Stimulated activated naive B cell treated with anti-CD40 and anti-IgM and Interleukin-4, amounts not matched to agents 10 μg/mL and 1 μg/mL and 100 μg/mL, for 72 hours (primary cell): ENCODE results near the gene SLX4.

Experiments used
- ATAC-seq, 2 donors: fragments of 150-1000 bp; cut with Tn5 transposase; replicated peaks; 2 replicates each; pipeline ENCODE4 v1.10.0; 2021; ENCODE audit warnings: moderate library complexity in 1 of 2
- DNase-seq: peaks from one replicate; pipeline ENCODE4 v3.0.0; 2021
- H3K27ac Mint-ChIP-seq: one replicate; pipeline ENCODE4 v1.8.0; 2022; ENCODE audit warnings: mild to moderate bottlenecking, mixed read lengths
- H3K27me3 Mint-ChIP-seq, 2 donors: one replicate each; pipeline ENCODE4 v1.8.0; 2022; ENCODE audit warnings: mixed read lengths in 2 of 2
- H3K36me3 Mint-ChIP-seq, 2 donors: one replicate each; pipeline ENCODE4 v1.8.0; 2022; ENCODE audit warnings: mixed read lengths in 2 of 2, mild to moderate bottlenecking in 1 of 2
- H3K4me1 Mint-ChIP-seq, 2 donors: one replicate each; pipeline ENCODE4 v1.8.0; 2022; ENCODE audit warnings: mixed read lengths in 2 of 2, mild to moderate bottlenecking in 1 of 2
- H3K4me3 Mint-ChIP-seq, 2 donors: one replicate each; pipeline ENCODE4 v1.8.0; 2022; ENCODE audit warnings: mild to moderate bottlenecking in 2 of 2, mixed read lengths in 2 of 2, moderate library complexity in 1 of 2
- H3K9me3 Mint-ChIP-seq, 2 donors: one replicate each; pipeline ENCODE4 v1.8.0; 2022; ENCODE audit warnings: mixed read lengths in 2 of 2, mild to moderate bottlenecking in 1 of 2

The SLX4 gene

GRCh38 chr16:3575491-3575890 is 35.9 kb downstream of the SLX4 start:
- no peak for ATAC-seq
- DNase-seq: no peak
- Mint-ChIP-seq H3K4me1 (peaks cover 46 to 58% of the 10 kb centered on the region in 2 donors), H3K36me3 (peaks cover 6 to 14% of the 10 kb centered on the region in 2 donors), H3K27me3 (no peaks in the 10 kb centered on the region), H3K27ac (peak overlapping the region; percentile 92), H3K4me3 (peak overlapping the region; percentile 90 to 94), H3K9me3 (peaks cover 2 to 3% of the 10 kb centered on the region in 2 donors)

- Mint-ChIP-seq H3K27me3 (no peaks in the 10 kb centered on the region), H3K9me3 (peaks cover 5 to 7% of the 10 kb centered on the region in 2 donors), H3K36me3 (peaks cover 8 to 19% of the 10 kb centered on the region in 2 donors), H3K4me3 (no peak overlapping the region), H3K4me1 (peaks cover 33 to 45% of the 10 kb centered on the region in 2 donors), H3K27ac (no peak overlapping the region)
- DNase-seq: no peak
- ATAC-seq: no peak
These were observed 37.2 kb downstream of the SLX4 start for GRCh38 chr16:3574195-3574594.

GRCh38 chr16:3573146-3573815 is 38.1 kb downstream of the SLX4 start:
- Mint-ChIP-seq H3K36me3 (peaks cover 8 to 19% of the 10 kb centered on the region in 2 donors), H3K9me3 (peaks cover 5 to 7% of the 10 kb centered on the region in 2 donors), H3K4me3 (no peak overlapping the region), H3K27ac (no peak overlapping the region), H3K4me1 (peaks cover 26 to 36% of the 10 kb centered on the region in 2 donors), H3K27me3 (no peaks in the 10 kb centered on the region)
- DNase-seq (no peak), ATAC-seq (no peak)

DNA sequence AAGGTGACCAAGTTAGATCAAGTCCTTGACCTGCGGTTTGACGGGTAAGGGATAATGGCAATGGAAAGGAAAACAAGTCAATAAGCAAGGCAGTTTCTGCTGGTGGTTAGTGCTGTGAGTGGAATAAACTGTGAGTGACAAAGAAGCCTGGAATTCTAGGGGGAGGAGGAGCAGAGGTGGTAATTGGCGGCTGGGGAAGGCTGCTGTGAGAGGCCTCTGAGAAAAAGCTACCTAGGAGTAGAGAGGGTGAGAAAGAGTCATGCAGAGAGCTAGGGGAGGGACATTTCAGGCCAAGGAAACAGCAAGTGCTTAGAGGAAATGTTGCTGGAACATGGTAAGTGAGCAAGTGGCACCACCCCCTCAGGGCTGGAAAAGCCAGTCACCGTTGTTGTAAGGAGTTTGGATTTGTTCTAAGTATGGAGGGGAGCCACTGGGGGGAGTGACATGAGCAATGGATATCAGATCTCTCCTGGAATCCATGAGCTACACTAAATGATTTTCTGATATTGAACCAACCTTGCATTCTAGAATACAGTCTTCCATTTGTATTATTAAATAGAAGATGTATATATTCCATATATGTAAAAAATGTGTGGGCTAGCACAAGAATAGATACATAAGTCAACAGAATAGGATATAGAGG is 40.9 kb downstream of the SLX4 start:
- peaks cover 8 to 19% of the 10 kb centered on the region in 2 donors for H3K36me3 Mint-ChIP-seq
- no peak overlapping the region for H3K27ac Mint-ChIP-seq
- no peak for ATAC-seq
- no peaks in the 10 kb centered on the region for H3K27me3 Mint-ChIP-seq
- H3K4me1 Mint-ChIP-seq: peaks cover 7 to 11% of the 10 kb centered on the region in 2 donors
- DNase-seq: no peak
- no peak overlapping the region for H3K4me3 Mint-ChIP-seq
- H3K9me3 Mint-ChIP-seq: peaks cover 5 to 7% of the 10 kb centered on the region in 2 donors

GRCh38 chr16:3569851-3570250 is 41.6 kb downstream of the SLX4 start:
- Mint-ChIP-seq H3K27ac (no peak overlapping the region), H3K4me1 (peaks cover 3 to 6% of the 10 kb centered on the region in 2 donors), H3K27me3 (no peaks in the 10 kb centered on the region), H3K36me3 (peaks cover 13 to 23% of the 10 kb centered on the region in 2 donors), H3K9me3 (peaks cover 5 to 7% of the 10 kb centered on the region in 2 donors), H3K4me3 (no peak overlapping the region)
- ATAC-seq (no peak), DNase-seq (no peak)

- no peaks in the 10 kb centered on the region for H3K27me3 Mint-ChIP-seq
- ATAC-seq (no peak), DNase-seq (no peak)
- H3K9me3 Mint-ChIP-seq: peaks cover 5 to 7% of the 10 kb centered on the region in 2 donors
- no peak overlapping the region for H3K27ac Mint-ChIP-seq
- peaks cover 22 to 29% of the 10 kb centered on the region in 2 donors for H3K36me3 Mint-ChIP-seq
- no peak overlapping the region for H3K4me3 Mint-ChIP-seq
- no peaks in the 10 kb centered on the region for H3K4me1 Mint-ChIP-seq
These were observed 44.4 kb downstream of the SLX4 start for GRCh38 chr16:3566990-3567389.

- no peak for DNase-seq
- Mint-ChIP-seq H3K4me1 (no peaks in the 10 kb centered on the region), H3K27me3 (no peaks in the 10 kb centered on the region), H3K4me3 (no peak overlapping the region), H3K36me3 (peaks cover 14 to 18% of the 10 kb centered on the region in 2 donors), H3K9me3 (no peaks in the 10 kb centered on the region), H3K27ac (no peak overlapping the region)
- ATAC-seq: no peak
These were observed 46.6 kb downstream of the SLX4 start for GRCh38 chr16:3564889-3565141.

GRCh38 chr16:3564130-3564888 is 47.1 kb downstream of the SLX4 start:
- H3K4me3 Mint-ChIP-seq: no peak overlapping the region
- H3K4me1 Mint-ChIP-seq: no peaks in the 10 kb centered on the region
- H3K36me3 Mint-ChIP-seq: peaks cover 14 to 18% of the 10 kb centered on the region in 2 donors
- no peaks in the 10 kb centered on the region for H3K27me3 Mint-ChIP-seq
- H3K27ac Mint-ChIP-seq: no peak overlapping the region
- H3K9me3 Mint-ChIP-seq: no peaks in the 10 kb centered on the region
- DNase-seq (no peak), ATAC-seq (no peak)

DNA sequence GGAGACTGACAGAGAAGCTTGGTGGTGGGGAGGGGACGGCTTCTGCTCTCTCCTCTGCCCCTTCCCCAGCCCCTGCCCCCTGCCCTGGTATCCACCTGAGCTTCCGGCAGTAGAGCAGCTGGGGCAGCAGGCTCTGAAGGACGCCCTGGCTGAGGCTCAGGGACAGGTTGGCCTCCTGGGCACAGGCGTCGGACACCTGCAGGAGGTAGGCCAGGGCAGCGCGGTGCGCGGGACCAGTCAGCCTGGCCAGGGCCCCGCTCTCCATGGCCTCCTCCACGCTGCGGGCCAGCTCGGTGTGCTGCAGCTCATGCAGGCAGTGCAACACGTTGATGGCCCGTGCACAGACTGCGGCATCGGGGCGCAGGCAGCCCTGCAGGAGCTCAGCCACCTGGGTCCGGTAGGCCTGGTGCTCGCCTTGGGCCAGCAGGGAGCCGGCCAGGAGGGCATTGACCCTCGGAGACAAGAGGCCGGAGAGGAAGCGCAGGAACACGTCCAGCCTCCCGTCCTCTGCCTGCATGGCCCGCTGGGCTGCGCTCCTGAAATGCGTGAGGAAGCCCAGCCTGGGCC is 48.4 kb downstream of the SLX4 start:
- Mint-ChIP-seq H3K27me3 (no peaks in the 10 kb centered on the region), H3K9me3 (no peaks in the 10 kb centered on the region), H3K36me3 (peaks cover 14 to 24% of the 10 kb centered on the region in 2 donors), H3K4me3 (no peak overlapping the region), H3K27ac (no peak overlapping the region), H3K4me1 (no peaks in the 10 kb centered on the region)
- no peak for ATAC-seq
- DNase-seq: no peak

DNA sequence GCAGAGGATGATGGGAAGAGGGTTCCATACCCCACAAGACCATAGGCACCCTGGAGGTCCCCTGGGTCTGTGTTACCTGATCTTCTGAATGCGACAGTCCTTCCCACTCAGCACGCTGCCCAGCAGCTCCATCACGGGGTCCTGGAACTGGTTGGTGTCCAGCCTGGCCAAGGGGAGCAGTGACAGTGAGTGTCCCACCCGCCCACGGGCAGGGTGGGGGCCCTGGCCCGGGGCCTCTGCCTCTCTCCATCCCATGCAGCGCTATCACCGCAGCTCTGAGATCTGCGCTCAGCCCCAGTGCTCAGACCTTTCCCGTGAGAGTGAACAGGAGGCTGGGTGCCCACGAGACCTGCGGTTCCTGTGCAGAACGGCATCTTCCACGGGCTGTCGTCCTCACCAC is 49.8 kb downstream of the SLX4 start:
- no peak for ATAC-seq
- H3K9me3 Mint-ChIP-seq: no peaks in the 10 kb centered on the region
- no peak overlapping the region for H3K4me3 Mint-ChIP-seq
- H3K27me3 Mint-ChIP-seq: no peaks in the 10 kb centered on the region
- H3K36me3 Mint-ChIP-seq: peaks cover 22 to 36% of the 10 kb centered on the region in 2 donors
- DNase-seq: no peak
- H3K4me1 Mint-ChIP-seq: no peaks in the 10 kb centered on the region
- H3K27ac Mint-ChIP-seq: no peak overlapping the region

DNA sequence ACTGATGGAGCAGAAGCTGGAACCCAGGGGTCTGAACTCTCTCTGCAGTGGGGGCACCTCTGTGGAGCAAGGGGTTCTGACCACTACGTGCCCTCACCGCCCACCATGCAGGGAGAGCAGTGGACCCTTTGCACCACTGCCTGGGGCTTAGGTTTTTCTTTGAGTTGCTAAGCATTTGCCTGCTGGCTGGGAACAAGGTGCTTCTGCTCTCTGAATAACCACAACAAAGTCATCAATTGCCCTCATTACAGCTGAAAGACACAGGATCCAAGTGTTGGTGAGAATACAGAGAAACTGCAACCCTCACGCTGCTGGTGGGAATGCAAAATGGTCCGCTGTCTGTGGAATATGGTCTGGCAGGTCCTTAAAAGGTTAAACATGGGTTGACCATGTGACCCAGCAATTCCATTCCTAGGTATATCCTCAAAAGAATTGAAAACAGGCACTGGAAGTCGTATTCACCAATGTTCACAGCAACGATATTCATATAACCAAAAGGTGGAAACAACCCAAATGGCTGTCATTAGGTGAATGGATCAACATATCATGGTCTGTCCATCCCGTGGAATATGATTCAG is 57.0 kb downstream of the SLX4 start:
- ATAC-seq: no peak

GRCh38 chr16:3553138-3553923 is 58.1 kb downstream of the SLX4 start:
- Mint-ChIP-seq H3K27me3 (no peaks in the 10 kb centered on the region), H3K4me1 (peaks cover 22 to 29% of the 10 kb centered on the region in 2 donors), H3K36me3 (peaks cover 45 to 56% of the 10 kb centered on the region in 2 donors), H3K9me3 (peaks cover 13% of the 10 kb centered on the region in 2 donors), H3K4me3 (no peak overlapping the region), H3K27ac (no peak overlapping the region)
- DNase-seq (no peak), ATAC-seq (no peak)

More for the DNA sequence above, 57.0 kb downstream of the SLX4 start:
- DNase-seq: no peak
- Mint-ChIP-seq H3K27me3 (no peaks in the 10 kb centered on the region), H3K4me1 (peaks cover 11 to 18% of the 10 kb centered on the region in 2 donors), H3K4me3 (no peak overlapping the region), H3K36me3 (peaks cover 38 to 51% of the 10 kb centered on the region in 2 donors), H3K27ac (no peak overlapping the region), H3K9me3 (peaks cover 13% of the 10 kb centered on the region in 2 donors)

DNA sequence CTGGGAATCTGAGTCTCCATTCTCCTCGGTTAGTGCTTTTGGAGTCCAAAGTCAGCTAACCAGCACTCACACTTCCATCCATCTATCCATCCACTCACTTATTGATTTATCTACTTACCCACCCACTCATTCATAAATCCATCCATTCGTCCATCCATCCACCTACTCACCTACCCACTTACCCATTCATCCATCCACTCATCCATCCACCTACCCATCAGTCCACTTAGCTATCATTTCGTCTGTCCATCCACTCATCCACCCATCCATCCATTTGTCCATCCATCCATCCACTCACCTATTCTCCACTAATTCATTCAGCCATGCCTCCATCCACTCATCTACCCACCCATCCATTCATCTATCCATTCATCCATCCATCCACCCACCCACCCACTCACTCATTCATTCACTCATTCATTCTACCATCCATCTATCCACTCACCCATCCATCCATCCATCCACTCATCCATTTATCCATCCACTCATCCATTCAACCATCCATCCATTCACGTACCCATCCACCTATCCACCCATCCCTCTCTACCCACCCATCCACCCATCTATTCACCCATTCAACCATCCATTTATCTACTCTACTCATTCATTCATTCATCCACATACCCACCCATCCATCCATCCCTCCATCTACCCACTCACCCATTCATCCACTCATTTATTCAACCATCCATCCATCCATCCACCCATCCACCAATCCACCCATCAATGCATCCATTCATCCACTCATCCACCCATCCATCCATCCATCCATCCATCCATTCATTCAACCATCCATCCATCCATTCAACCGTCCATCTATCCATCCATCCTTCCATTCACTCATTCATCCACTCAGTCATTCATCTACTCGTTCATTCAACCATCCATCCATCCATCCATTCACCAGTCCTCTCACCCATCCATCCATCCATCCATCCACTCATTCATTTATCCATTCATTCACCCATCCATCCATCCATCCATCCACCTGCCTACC is 60.3 kb downstream of the SLX4 start:
- no peak overlapping the region for H3K4me3 Mint-ChIP-seq
- no peak overlapping the region for H3K27ac Mint-ChIP-seq
- H3K9me3 Mint-ChIP-seq: peaks cover 13% of the 10 kb centered on the region in 2 donors
- peaks cover 41% of the 10 kb centered on the region in 2 donors for H3K4me1 Mint-ChIP-seq
- DNase-seq (no peak), ATAC-seq (no peak)
- peaks cover 34 to 50% of the 10 kb centered on the region in 2 donors for H3K36me3 Mint-ChIP-seq
- no peaks in the 10 kb centered on the region for H3K27me3 Mint-ChIP-seq
